NB4 (cell line): Measurements from ENCODE around the gene TSHR.

Experiments
- CTCF ChIP-seq: IDR thresholded peaks from one replicate; pipeline ENCODE4 v1.5.1; 2012; ENCODE audit warnings: low read depth, low read length
- MAX ChIP-seq: IDR thresholded peaks from 2 replicates; pipeline ENCODE4 v1.6.1; 2011; ENCODE audit warnings: low read depth, low read length
- POLR2A ChIP-seq: IDR thresholded peaks from 2 replicates; pipeline ENCODE4 v1.6.1; 2011; ENCODE audit warnings: mild to moderate bottlenecking; ENCODE audit not compliant: insufficient read length; ENCODE audit errors: extremely low read depth

- TF ChIP-seq CTCF: no peak
- TF ChIP-seq POLR2A: no peak
- TF ChIP-seq MAX: no peak
Observed at GRCh38 chr14:81103443-81103842, 148.0 kb downstream of the TSHR start.
